Upper lobe of left lung (tissue), 4 donors: ENCODE measurements around the gene AFAP1L2.

Source experiments
- CTCF ChIP-seq, 6 experiments: fragments of 450-650 bp in 4 of 6; fragments of 200-600 bp in 2 of 6; sonication (generic) in 2 of 6; IDR thresholded peaks; one replicate each; pipeline ENCODE4 v1.5.1; 2016 to 2019; ENCODE audit warnings: antibody characterized with exemption in 6 of 6
- POLR2A ChIP-seq, 4 donors: fragments of 450-650 bp; IDR thresholded peaks; one replicate each; pipeline ENCODE4 v1.5.1; 2016 to 2017; ENCODE audit warnings: antibody characterized with exemption in 4 of 4, mild to moderate bottlenecking in 2 of 4

GRCh38 chr10:114359041-114359952 is 45.0 kb downstream of the AFAP1L2 start:
- TF ChIP-seq CTCF (IDR thresholded peaks at IDR 0.05): no peak
- no peak for TF ChIP-seq POLR2A (IDR thresholded peaks at IDR 0.05)
